ENCODE results near the gene ATP5F1D.

DNA sequence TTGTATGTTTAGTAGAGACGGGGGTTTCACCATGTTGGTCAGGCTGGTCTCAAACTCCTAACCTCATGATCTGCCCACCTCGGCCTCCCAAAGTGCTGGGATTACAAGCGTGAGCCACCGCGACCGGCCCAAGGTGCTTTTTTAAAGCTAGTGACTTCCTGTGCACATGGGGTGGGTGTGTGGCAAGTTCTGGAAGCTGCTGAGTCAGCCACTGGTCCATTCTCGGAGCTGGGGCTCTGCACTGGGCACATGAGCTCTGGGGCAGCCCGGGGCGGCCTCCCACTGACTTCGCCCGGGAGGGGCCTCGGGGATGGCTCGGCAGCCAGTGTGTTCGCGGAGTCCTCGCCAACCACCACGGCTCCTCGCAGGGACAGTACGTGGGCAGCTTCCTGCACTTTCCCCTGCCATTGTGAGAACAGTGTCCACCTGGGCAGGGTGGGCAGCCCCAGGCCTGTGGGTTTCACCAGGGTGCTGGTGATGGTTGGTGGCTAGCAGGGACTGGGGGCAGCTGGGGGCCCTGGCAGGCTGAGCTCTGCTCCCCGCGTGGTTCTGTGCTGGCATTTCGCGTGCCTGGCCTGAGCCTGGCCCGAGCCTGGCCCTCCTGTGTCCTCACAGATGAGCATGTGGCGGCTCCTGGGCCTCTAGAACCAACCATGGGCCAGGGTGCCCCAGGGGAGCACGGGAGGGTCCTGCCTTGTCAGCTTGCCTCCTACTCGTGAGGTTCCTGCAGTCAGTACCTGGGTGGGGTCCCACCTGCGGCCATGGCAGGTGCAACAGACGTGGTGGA, 15.9 kb upstream of the ATP5F1D start:
- TF ChIP-seq CTCF (conservative IDR thresholded peaks at IDR 0.05; ENCODE audit: low read depth, low read length) (no peak), EZH2 (IDR thresholded peaks at IDR 0.05; ENCODE audit: low read length, unreplicated experiment) (no peak), EZH2phosphoT487 (IDR thresholded peaks at IDR 0.05; ENCODE audit: borderline replicate concordance, low read length) (no peak)

Measured in PC-3 (cell line).